Measurements from ENCODE around the gene MC1R. TPM values are rescaled to one million over a fixed set of nuclear protein-coding genes. Genes with fewer than 3 reads are reported as not detected.
A peak's percentile ranks its signal among the peaks of the same experiment; 100 is the strongest.

Gene MC1R
- total RNA-seq, 2 experiments from 2014 or later, result 6.7 to 6.9 TPM

- no peak overlapping the region for H3K4me3 Mint-ChIP-seq
- no peaks in the 10 kb centered on the region for H3K9me3 Mint-ChIP-seq
- H3K4me1 Mint-ChIP-seq (ENCODE audit: low read depth), result peaks cover 24% of the 10 kb centered on the region
- POLR2A ChIA-PET, result no interaction called here
- Histone ChIP-seq H3K9me3 (ENCODE audit: control insufficient read depth in 1 of 2, insufficient read depth in 1 of 2, low read length in 2 of 2) (peaks cover 0 to 4% of the 10 kb centered on the region in 2 experiments), H3K27me3 (ENCODE audit: control insufficient read depth in 1 of 2, insufficient read depth in 2 of 2, low read length in 2 of 2) (peaks cover 0 to 10% of the 10 kb centered on the region in 2 experiments), H3K4me1 (ENCODE audit: insufficient read depth, low read length) (peaks cover 50% of the 10 kb centered on the region), H3K27ac (ENCODE audit: low read depth in 1 of 2, low read length in 2 of 2) (no peak overlapping the region), H3K4me3 (ENCODE audit: low read length) (no peak overlapping the region), H3K36me3 (ENCODE audit: insufficient read depth, low read length) (peaks cover 12% of the 10 kb centered on the region)
- intact Hi-C loops (cut with DNase I, micrococcal nuclease), result no loop called here
- TF ChIP-seq CTCF (IDR thresholded peaks at IDR 0.05), result no peak
- DNase-seq, result no peak
- ATAC-seq (ENCODE audit: poor library complexity), result no peak
- CTCF ChIA-PET, result no interaction called here
- H3K27me3 Mint-ChIP-seq, result peaks cover under 1% of the 10 kb centered on the region
- no peak overlapping the region for H3K27ac Mint-ChIP-seq
- H3K36me3 Mint-ChIP-seq (ENCODE audit: low read depth), result peaks cover 6% of the 10 kb centered on the region
These were observed 3.1 kb upstream of the MC1R start for GRCh38 chr16:89915303-89916232.

- peaks cover 0 to 4% of the 10 kb centered on the region in 2 experiments for H3K9me3 ChIP-seq (ENCODE audit: control insufficient read depth in 1 of 2, insufficient read depth in 1 of 2, low read length in 2 of 2)
- H3K27ac ChIP-seq (ENCODE audit: low read depth in 1 of 2, low read length in 2 of 2), result no peak overlapping the region
- H3K36me3 Mint-ChIP-seq (ENCODE audit: low read depth), result no peaks in the 10 kb centered on the region
- peaks cover 10% of the 10 kb centered on the region for H3K27me3 Mint-ChIP-seq
- H3K9me3 Mint-ChIP-seq, result no peaks in the 10 kb centered on the region
- no peak for TF ChIP-seq CTCF (IDR thresholded peaks at IDR 0.05)
- H3K4me1 ChIP-seq (ENCODE audit: insufficient read depth, low read length), result peaks cover 72% of the 10 kb centered on the region
- ATAC-seq (ENCODE audit: poor library complexity), result peak; percentile 73
- H3K4me1 Mint-ChIP-seq (ENCODE audit: low read depth), result peaks cover 41% of the 10 kb centered on the region
- H3K36me3 ChIP-seq (ENCODE audit: insufficient read depth, low read length), result no peaks in the 10 kb centered on the region
- peaks cover 11 to 26% of the 10 kb centered on the region in 2 experiments for H3K27me3 ChIP-seq (ENCODE audit: control insufficient read depth in 1 of 2, insufficient read depth in 2 of 2, low read length in 2 of 2)
- peak overlapping the region; percentile 76 for H3K4me3 Mint-ChIP-seq
- H3K27ac Mint-ChIP-seq, result peak overlapping the region; percentile 39
- DNase-seq, result peak; percentile 58 to 92 (median 70)
- CTCF ChIA-PET, result interaction anchor here (1.2 to 2.1 kb wide), 3 partner anchors 8 to 218 kb away, joined by 3 to 12 read pairs (median 6); no protein-coding TSS in a partner anchor
- intact Hi-C loops (cut with DNase I, micrococcal nuclease), result loop anchor here in 1 of 2 experiments (2.0 kb wide), 1 partner anchor 31 kb away; the partner anchor contains the start of gene DEF8
- POLR2A ChIA-PET, result interaction anchor here (1.1 to 1.3 kb wide), 2 partner anchors 8 to 45 kb away, joined by 4 to 5 read pairs; partner anchors contain the start of gene TCF25
- H3K4me3 ChIP-seq (ENCODE audit: low read length), result peak overlapping the region; percentile 52
These were observed 749 bp upstream of the MC1R start for GRCh38 chr16:89917773-89918452.
